Mesenchymal stem cell (in vitro differentiated cells and primary cell): ENCODE data around the gene PAQR8.
A peak's percentile ranks its signal among the peaks of the same experiment; 100 is the strongest.

Source experiments
- DNase-seq: peaks from one replicate; pipeline ENCODE4 v3.0.0-alpha.2; 2013
- H2AFZ ChIP-seq: one replicate; pipeline ENCODE4 v1.6.1; 2013; ENCODE audit warnings: low read depth, mild to moderate bottlenecking, control low read depth, inconsistent platforms, low read length, moderate library complexity
- H2AK5ac ChIP-seq: 2 replicates; pipeline ENCODE4 v1.6.1; 2013; ENCODE audit warnings: low read length, moderate library complexity, mild to moderate bottlenecking, inconsistent platforms; ENCODE audit not compliant: severe bottlenecking
- H2BK120ac ChIP-seq: one replicate; pipeline ENCODE4 v1.6.1; 2013; ENCODE audit warnings: low read depth, mild to moderate bottlenecking, inconsistent platforms, low read length, moderate library complexity
- H2BK12ac ChIP-seq, 2 experiments: one replicate each; pipeline ENCODE4 v1.6.1; 2013; ENCODE audit warnings: inconsistent platforms in 2 of 2, low read length in 2 of 2, mild to moderate bottlenecking in 2 of 2, moderate library complexity in 2 of 2, control low read depth in 1 of 2
- H2BK15ac ChIP-seq: one replicate; pipeline ENCODE4 v1.6.1; 2013; ENCODE audit warnings: mild to moderate bottlenecking, low read depth, inconsistent platforms; ENCODE audit not compliant: poor library complexity, severe bottlenecking
- H2BK5ac ChIP-seq: 2 replicates; pipeline ENCODE4 v1.6.1; 2013; ENCODE audit warnings: low read depth, mild to moderate bottlenecking, low read length, control low read depth, inconsistent platforms; ENCODE audit not compliant: poor library complexity, severe bottlenecking
- H3K14ac ChIP-seq, 2 experiments: one replicate each; pipeline ENCODE4 v1.6.1; 2013; ENCODE audit warnings: inconsistent platforms in 2 of 2, low read length in 2 of 2, control low read depth in 1 of 2, mild to moderate bottlenecking in 1 of 2, moderate library complexity in 1 of 2
- H3K18ac ChIP-seq, 2 experiments: one replicate each; pipeline ENCODE4 v1.6.1; 2013; ENCODE audit warnings: inconsistent platforms in 2 of 2, low read length in 2 of 2, control low read depth in 1 of 2, low read depth in 1 of 2, mild to moderate bottlenecking in 1 of 2
- H3K23ac ChIP-seq, 2 experiments: one replicate each; pipeline ENCODE4 v1.6.1; 2013; ENCODE audit warnings: inconsistent platforms in 2 of 2, low read length in 2 of 2, mild to moderate bottlenecking in 2 of 2, moderate library complexity in 2 of 2, control low read depth in 1 of 2
- H3K27ac ChIP-seq: 2 replicates; pipeline ENCODE4 v1.5.1; 2013; ENCODE audit warnings: mild to moderate bottlenecking, moderate library complexity, low read length, control low read depth, inconsistent platforms; ENCODE audit not compliant: poor library complexity, severe bottlenecking
- H3K27me3 ChIP-seq, 2 experiments: 2 replicates each; pipeline versions ENCODE4 v1.6.1 to v1.7.0; 2013; ENCODE audit warnings: low read length in 2 of 2, mild to moderate bottlenecking in 2 of 2, moderate library complexity in 2 of 2, control low read depth in 1 of 2, inconsistent platforms in 1 of 2; ENCODE audit not compliant: control insufficient read depth in 1 of 2, insufficient read depth in 1 of 2
- H3K36me3 ChIP-seq, 2 experiments: 2 replicates each; pipeline versions ENCODE4 v1.6.1 to v1.7.0; 2013; ENCODE audit warnings: low read length in 2 of 2, control low read depth in 1 of 2, inconsistent platforms in 1 of 2, low read depth in 1 of 2, mild to moderate bottlenecking in 1 of 2; ENCODE audit not compliant: insufficient read depth in 2 of 2, control insufficient read depth in 1 of 2
- H3K4ac ChIP-seq, 2 experiments: one replicate each; pipeline ENCODE4 v1.6.1; 2013; ENCODE audit warnings: inconsistent platforms in 2 of 2, low read length in 2 of 2, mild to moderate bottlenecking in 2 of 2, moderate library complexity in 2 of 2, control low read depth in 1 of 2, low read depth in 1 of 2
- H3K4me1 ChIP-seq: 2 replicates; pipeline ENCODE4 v1.6.1; 2013; ENCODE audit warnings: low read depth, low read length, control low read depth; ENCODE audit not compliant: control insufficient read depth, insufficient read depth
- H3K4me2 ChIP-seq: 2 replicates; pipeline ENCODE4 v1.6.1; 2013; ENCODE audit warnings: low read length, mild to moderate bottlenecking, inconsistent platforms; ENCODE audit not compliant: poor library complexity, severe bottlenecking
- H3K4me3 ChIP-seq, 2 experiments: 2 replicates each; pipeline versions ENCODE4 v1.5.1 to v1.7.0; 2013; ENCODE audit warnings: low read length in 2 of 2, mild to moderate bottlenecking in 2 of 2, control low read depth in 1 of 2, low read depth in 1 of 2; ENCODE audit not compliant: insufficient read depth in 1 of 2
- H3K79me1 ChIP-seq: replicated peaks from 2 replicates; pipeline ENCODE4 v1.6.1; 2013; ENCODE audit warnings: mild to moderate bottlenecking, control low read depth, low read length, inconsistent platforms; ENCODE audit not compliant: poor library complexity, severe bottlenecking
- H3K9ac ChIP-seq: 2 replicates; pipeline ENCODE4 v1.7.0; 2013; ENCODE audit warnings: mild to moderate bottlenecking, low read length, moderate library complexity
- H3K9me3 ChIP-seq: 2 replicates; pipeline ENCODE4 v1.7.0; 2013; ENCODE audit warnings: mild to moderate bottlenecking, low read length; ENCODE audit not compliant: control insufficient read depth
- H4K8ac ChIP-seq: one replicate; pipeline ENCODE4 v1.6.1; 2013; ENCODE audit warnings: inconsistent platforms, mild to moderate bottlenecking, low read length, moderate library complexity
- H4K91ac ChIP-seq: one replicate; pipeline ENCODE4 v1.6.1; 2013; ENCODE audit warnings: mild to moderate bottlenecking, low read length, inconsistent platforms
- WGBS: methylation state at CpG from one replicate; pipeline ENCODE4 v1.1.7; 2013; ENCODE audit warnings: mixed read lengths; 5-methylcytosine and 5-hydroxymethylcytosine counted together

PAQR8 gene

GRCh38 chr6:52415917-52416628 is 54.1 kb downstream of the PAQR8 start:
- peak; percentile 75 for DNase-seq
- Histone ChIP-seq H2BK5ac (no peak overlapping the region), H3K27ac (peak overlapping the region; percentile 23), H2BK12ac (no peak overlapping the region), H3K9ac (peak overlapping the region; percentile 76), H2BK120ac (no peak overlapping the region), H3K14ac (no peak overlapping the region), H3K4me2 (no peak overlapping the region), H3K9me3 (no peaks in the 10 kb centered on the region), H4K8ac (no peak overlapping the region), H3K4ac (no peak overlapping the region), H3K79me1 (peaks cover 4% of the 10 kb centered on the region), H3K27me3 (no peaks in the 10 kb centered on the region), H2AFZ (no peak overlapping the region), H3K4me1 (peaks cover 7% of the 10 kb centered on the region), H2AK5ac (peak overlapping the region; percentile 57), H3K23ac (no peak overlapping the region), H2BK15ac (no peak overlapping the region), H3K18ac (no peak overlapping the region), H3K4me3 (no peak overlapping the region), H4K91ac (no peak overlapping the region), H3K36me3 (no peaks in the 10 kb centered on the region)
- 54% methylated on average over 5 of the region's 6 CpGs for WGBS

- Histone ChIP-seq H2BK120ac (no peak overlapping the region), H3K9me3 (no peaks in the 10 kb centered on the region), H3K4me1 (peaks cover 7% of the 10 kb centered on the region), H3K36me3 (no peaks in the 10 kb centered on the region), H2BK5ac (no peak overlapping the region), H4K8ac (no peak overlapping the region), H3K4me3 (no peak overlapping the region), H2AFZ (no peak overlapping the region), H2BK15ac (no peak overlapping the region), H2BK12ac (peak overlapping the region in 1 of 2 experiments; percentile 80), H3K27me3 (no peaks in the 10 kb centered on the region), H2AK5ac (peak overlapping the region; percentile 57), H3K23ac (no peak overlapping the region), H3K9ac (peak overlapping the region; percentile 76), H3K18ac (no peak overlapping the region), H4K91ac (no peak overlapping the region), H3K4ac (peak overlapping the region in 1 of 2 experiments; percentile 45), H3K27ac (peak overlapping the region; percentile 74), H3K4me2 (no peak overlapping the region), H3K14ac (no peak overlapping the region), H3K79me1 (peaks cover 4% of the 10 kb centered on the region)
- peak; percentile 79 for DNase-seq
- WGBS = no CpG with 5 or more reads among the region's 1 CpG
These were observed 54.7 kb downstream of the PAQR8 start for GRCh38 chr6:52416629-52417151.

- H2BK15ac ChIP-seq = no peak overlapping the region
- H3K18ac ChIP-seq = peak overlapping the region; percentile 40 to 53
- peak overlapping the region; percentile 56 for H2BK120ac ChIP-seq
- WGBS = 41% methylated on average over 5 of the region's 5 CpGs
- no peaks in the 10 kb centered on the region for H3K27me3 ChIP-seq
- DNase-seq = peak; percentile 86
- H3K79me1 ChIP-seq = peaks cover 2% of the 10 kb centered on the region
- no peaks in the 10 kb centered on the region for H3K9me3 ChIP-seq
- no peak overlapping the region for H2AFZ ChIP-seq
- H3K4me3 ChIP-seq = no peak overlapping the region
- no peak overlapping the region for H3K23ac ChIP-seq
- H3K14ac ChIP-seq = no peak overlapping the region
- H3K4ac ChIP-seq = peak overlapping the region; percentile 9 to 60
- H3K36me3 ChIP-seq = no peaks in the 10 kb centered on the region
- H3K4me2 ChIP-seq = no peak overlapping the region
- H2BK12ac ChIP-seq = peak overlapping the region; percentile 49 to 82
- H4K8ac ChIP-seq = peak overlapping the region; percentile 27
- peak overlapping the region; percentile 65 for H4K91ac ChIP-seq
- peak overlapping the region; percentile 74 for H3K27ac ChIP-seq
- H3K4me1 ChIP-seq = peaks cover 7% of the 10 kb centered on the region
- peak overlapping the region; percentile 37 for H2AK5ac ChIP-seq
- peak overlapping the region; percentile 76 for H3K9ac ChIP-seq
- peak overlapping the region; percentile 19 for H2BK5ac ChIP-seq
These were observed 55.7 kb downstream of the PAQR8 start for GRCh38 chr6:52417675-52418111.

GRCh38 chr6:52418606-52419005 is 56.7 kb downstream of the PAQR8 start:
- no peak for DNase-seq
- Histone ChIP-seq H2BK12ac (peak overlapping the region in 1 of 2 experiments; percentile 28), H3K4me3 (no peak overlapping the region), H3K27me3 (no peaks in the 10 kb centered on the region), H4K91ac (no peak overlapping the region), H3K9me3 (no peaks in the 10 kb centered on the region), H3K18ac (peak overlapping the region in 1 of 2 experiments; percentile 49), H3K4me1 (peaks cover 7% of the 10 kb centered on the region), H2AK5ac (peak overlapping the region; percentile 14), H3K36me3 (no peaks in the 10 kb centered on the region), H3K79me1 (peaks cover 2% of the 10 kb centered on the region), H3K23ac (no peak overlapping the region), H3K4ac (no peak overlapping the region), H3K27ac (peak overlapping the region; percentile 7), H2BK5ac (no peak overlapping the region), H2BK15ac (no peak overlapping the region), H2BK120ac (no peak overlapping the region), H2AFZ (no peak overlapping the region), H3K4me2 (no peak overlapping the region), H4K8ac (peak overlapping the region; percentile 7), H3K9ac (peak overlapping the region; percentile 94), H3K14ac (no peak overlapping the region)
- 88% methylated on average over 2 of the region's 2 CpGs for WGBS
